Uterus (tissue), 4 donors: Measurements from ENCODE around the gene CBFA2T3. TPM values are rescaled to one million over a fixed set of nuclear protein-coding genes. Genes with fewer than 3 reads are reported as not detected.

Source experiments
- DNase-seq, 2 donors: peaks; one replicate each; pipeline ENCODE4 v3.0.0-alpha.2; 2019 to 2020
- H3K27ac ChIP-seq, 2 donors: fragments of 200-600 bp; sonication (generic); 1 replicate in 1 of 2; 2 replicates in 1 of 2; pipeline ENCODE4 v1.5.1; 2016 to 2018
- H3K27me3 ChIP-seq, 2 donors: fragments of 200-600 bp; sonication (generic); one replicate each; pipeline ENCODE4 v1.5.1; 2018 to 2019; ENCODE audit warnings: control low read depth in 1 of 2
- H3K36me3 ChIP-seq, 2 donors: fragments of 200-600 bp; sonication (generic); one replicate each; pipeline ENCODE4 v1.5.1; 2019; ENCODE audit warnings: control low read depth in 1 of 2
- H3K4me1 ChIP-seq, 2 donors: fragments of 200-600 bp; sonication (generic); one replicate each; pipeline ENCODE4 v1.5.1; 2018 to 2019; ENCODE audit warnings: control low read depth in 1 of 2
- H3K4me3 ChIP-seq, 2 donors: fragments of 200-600 bp; sonication (generic); 1 replicate in 1 of 2; 2 replicates in 1 of 2; pipeline ENCODE4 v1.5.1; 2018 to 2019; ENCODE audit warnings: mild to moderate bottlenecking in 1 of 2
- H3K9me3 ChIP-seq, 2 donors: fragments of 200-600 bp; sonication (generic); one replicate each; pipeline ENCODE4 v1.5.1; 2019; ENCODE audit warnings: control low read depth in 1 of 2
- CTCF ChIP-seq, 4 experiments: fragments of 200-600 bp in 2 of 4; fragments of 450-650 bp in 2 of 4; sonication (generic) in 2 of 4; IDR thresholded peaks; one replicate each; pipeline ENCODE4 v1.5.1; 2016 to 2019; ENCODE audit warnings: antibody characterized with exemption in 4 of 4, mild to moderate bottlenecking in 2 of 4, moderate library complexity in 1 of 4
- POLR2A ChIP-seq, 2 donors: fragments of 450-650 bp; IDR thresholded peaks; one replicate each; pipeline ENCODE4 v1.6.1; 2016; ENCODE audit warnings: antibody characterized with exemption in 2 of 2, mild to moderate bottlenecking in 1 of 2, moderate library complexity in 1 of 2
- intact Hi-C: fragments of 100-400 bp; cut with DNase I; formaldehyde crosslinking; loops from one replicate; pipeline ENCODE4 v1.15.1; 2023; ENCODE audit warnings: low total_unique reads
- total RNA-seq, 4 donors: library from RNA; depleted of rRNA in 3 of 4; stranded (reverse); fragments of >200 nt in 3 of 4; gene quantifications; one replicate each; pipeline versions ENCODE4 v1.1.0 to v1.2.4, GENCODE V29; 2014 to 2023
- donor health status: DM: yes; HTN: yes; CAD: no.

Gene CBFA2T3
- total RNA-seq, 4 donors from 2014 or later, result under 0.01 to 12.1 (median 3.1) TPM

- H3K4me1 ChIP-seq, result no peaks in the 10 kb centered on the region
- no peak for TF ChIP-seq CTCF (IDR thresholded peaks at IDR 0.05)
- TF ChIP-seq POLR2A (IDR thresholded peaks at IDR 0.05), result no peak
- no peak overlapping the region for H3K4me3 ChIP-seq
- H3K27me3 ChIP-seq, result no peaks in the 10 kb centered on the region
- no peak overlapping the region for H3K27ac ChIP-seq
- no peak for DNase-seq
- intact Hi-C loops, result no loop called here
- H3K36me3 ChIP-seq, result no peaks in the 10 kb centered on the region
- H3K9me3 ChIP-seq, result no peaks in the 10 kb centered on the region
These were observed 25.0 kb downstream of the CBFA2T3 start for GRCh38 chr16:88951989-88952388.

GRCh38 chr16:88951501-88951900 is 25.5 kb downstream of the CBFA2T3 start:
- DNase-seq, result no peak
- Histone ChIP-seq H3K36me3 (no peaks in the 10 kb centered on the region), H3K4me1 (no peaks in the 10 kb centered on the region), H3K4me3 (no peak overlapping the region), H3K27me3 (no peaks in the 10 kb centered on the region), H3K27ac (no peak overlapping the region), H3K9me3 (no peaks in the 10 kb centered on the region)
- intact Hi-C loops, result no loop called here
- TF ChIP-seq CTCF (IDR thresholded peaks at IDR 0.05) (no peak), POLR2A (IDR thresholded peaks at IDR 0.05) (no peak)

GRCh38 chr16:88948781-88949490 is 28.1 kb downstream of the CBFA2T3 start:
- intact Hi-C loops, result no loop called here
- DNase-seq, result no peak

GRCh38 chr16:88945473-88945872 is 31.5 kb downstream of the CBFA2T3 start:
- H3K4me1 ChIP-seq, result peaks cover 0 to 11% of the 10 kb centered on the region in 2 donors
- H3K9me3 ChIP-seq, result no peaks in the 10 kb centered on the region
- H3K4me3 ChIP-seq, result no peak overlapping the region
- intact Hi-C loops, result no loop called here
- no peak for TF ChIP-seq POLR2A (IDR thresholded peaks at IDR 0.05)
- no peak for TF ChIP-seq CTCF (IDR thresholded peaks at IDR 0.05)
- DNase-seq, result no peak
- H3K36me3 ChIP-seq, result no peaks in the 10 kb centered on the region
- no peak overlapping the region for H3K27ac ChIP-seq
- H3K27me3 ChIP-seq, result no peaks in the 10 kb centered on the region

More at GRCh38 chr16:88948781-88949490, 28.1 kb downstream of the CBFA2T3 start:
- no peaks in the 10 kb centered on the region for H3K36me3 ChIP-seq
- TF ChIP-seq POLR2A (IDR thresholded peaks at IDR 0.05) (no peak), CTCF (IDR thresholded peaks at IDR 0.05) (no peak)
- no peaks in the 10 kb centered on the region for H3K9me3 ChIP-seq
- H3K27ac ChIP-seq, result no peak overlapping the region
- H3K4me1 ChIP-seq, result no peaks in the 10 kb centered on the region
- H3K4me3 ChIP-seq, result no peak overlapping the region
- H3K27me3 ChIP-seq, result no peaks in the 10 kb centered on the region

GRCh38 chr16:88943741-88944140 is 33.3 kb downstream of the CBFA2T3 start:
- TF ChIP-seq POLR2A (IDR thresholded peaks at IDR 0.05) (no peak), CTCF (IDR thresholded peaks at IDR 0.05) (no peak)
- Histone ChIP-seq H3K4me3 (no peak overlapping the region), H3K9me3 (no peaks in the 10 kb centered on the region), H3K27ac (no peak overlapping the region), H3K36me3 (no peaks in the 10 kb centered on the region), H3K27me3 (no peaks in the 10 kb centered on the region), H3K4me1 (peaks cover 0 to 11% of the 10 kb centered on the region in 2 donors)
- intact Hi-C loops, result no loop called here
- DNase-seq, result no peak
